Measurements from ENCODE around the gene SRSF7. TPM values are rescaled to one million over a fixed set of nuclear protein-coding genes. Genes with fewer than 3 reads are reported as not detected.
"Not testable (repeated sequence)": the region's sequence is repeated elsewhere in the genome, so short reads cannot be mapped to it uniquely, and the experiment has no call there.

SRSF7 gene
- total RNA-seq, 1 donor from 2014 or later, result 121 TPM

- DNase-seq (ENCODE audit: low spot score) (no peak), ATAC-seq (no peak)
- intact Hi-C loops (cut with DNase I), result no loop called here
Measured at GRCh38 chr2:38711558-38711957, 39.6 kb downstream of the SRSF7 start.

- no peak for ATAC-seq
- intact Hi-C loops (cut with DNase I), result no loop called here
- DNase-seq (ENCODE audit: low spot score), result no peak
Measured at GRCh38 chr2:38709567-38710194, 41.5 kb downstream of the SRSF7 start.

- intact Hi-C loops (cut with DNase I), result no loop called here
- no peak for DNase-seq (ENCODE audit: low spot score)
- no peak for ATAC-seq
Measured at GRCh38 chr2:38708900-38709566, 42.1 kb downstream of the SRSF7 start.

GRCh38 chr2:38708491-38708890, 42.7 kb downstream of the SRSF7 start:
- ATAC-seq; DNase-seq (ENCODE audit: low spot score); intact Hi-C loops (cut with DNase I): not testable (repeated sequence)

- intact Hi-C loops (cut with DNase I), result no loop called here
- ATAC-seq, result no peak
- DNase-seq (ENCODE audit: low spot score), result no peak
Measured at GRCh38 chr2:38706846-38707345, 44.3 kb downstream of the SRSF7 start.

GRCh38 chr2:38704664-38705063, 46.5 kb downstream of the SRSF7 start:
- ATAC-seq, result no peak
- DNase-seq (ENCODE audit: low spot score), result no peak
- intact Hi-C loops (cut with DNase I), result no loop called here

- intact Hi-C loops (cut with DNase I); DNase-seq (ENCODE audit: low spot score); ATAC-seq: not testable (repeated sequence)
Measured at GRCh38 chr2:38703336-38703735, 47.8 kb downstream of the SRSF7 start.

- DNase-seq (ENCODE audit: low spot score), result no peak
- ATAC-seq, result no peak
- intact Hi-C loops (cut with DNase I), result no loop called here
Measured at GRCh38 chr2:38702413-38702812, 48.7 kb downstream of the SRSF7 start.

- ATAC-seq, result no peak
- intact Hi-C loops (cut with DNase I), result no loop called here
Measured at GRCh38 chr2:38701542-38701941, 49.6 kb downstream of the SRSF7 start.

GRCh38 chr2:38700881-38701458, 50.2 kb downstream of the SRSF7 start:
- intact Hi-C loops (cut with DNase I), result no loop called here

More at GRCh38 chr2:38701542-38701941, 49.6 kb downstream of the SRSF7 start:
- no peak for DNase-seq (ENCODE audit: low spot score)

GRCh38 chr2:38700113-38700785, 50.9 kb downstream of the SRSF7 start:
- ATAC-seq (no peak), DNase-seq (ENCODE audit: low spot score) (no peak)
- intact Hi-C loops (cut with DNase I), result no loop called here

More at GRCh38 chr2:38700881-38701458, 50.2 kb downstream of the SRSF7 start:
- ATAC-seq, result no peak
- DNase-seq (ENCODE audit: low spot score), result no peak

- no peak for ATAC-seq
- intact Hi-C loops (cut with DNase I), result no loop called here
- no peak for DNase-seq (ENCODE audit: low spot score)
Measured at GRCh38 chr2:38698467-38699003, 52.6 kb downstream of the SRSF7 start.

GRCh38 chr2:38697116-38697840, 53.9 kb downstream of the SRSF7 start:
- DNase-seq (ENCODE audit: low spot score), result no peak
- ATAC-seq, result no peak
- intact Hi-C loops (cut with DNase I), result no loop called here

Other genes with a start within 250 kb of the SRSF7 start
- gene HNRNPLL, start 148.4 kb downstream of the SRSF7 start, total RNA-seq, result 50.2 TPM
- gene GALM, start 85.2 kb downstream of the SRSF7 start, total RNA-seq, result 14.6 TPM
- gene GEMIN6, start 26.8 kb upstream of the SRSF7 start, total RNA-seq, result 9.6 TPM
- gene DHX57, start 124.6 kb upstream of the SRSF7 start, total RNA-seq, result 19.8 TPM
- gene MORN2, start 124.6 kb upstream of the SRSF7 start, total RNA-seq, result 13.0 TPM
- 4.0 TPM for gene ARHGEF33, start 138.5 kb upstream of the SRSF7 start, total RNA-seq

All from sciatic nerve (tissue), 2 donors.